Stomach (tissue), 9 donors: ENCODE measurements around the gene EIF1. TPM values are rescaled to one million over a fixed set of nuclear protein-coding genes. Genes with fewer than 3 reads are reported as not detected.

Experiments
- DNase-seq, 2 donors: peaks; one replicate each; pipeline versions ENCODE4 v3.0.0 to v3.0.0-alpha.2; 2013 to 2019
- H3K27ac ChIP-seq, 5 donors: fragments of 200-600 bp in 4 of 5; sonication (generic) in 4 of 5; one replicate each; pipeline ENCODE4 v1.5.1; 2013 to 2019; ENCODE audit warnings: mild to moderate bottlenecking in 1 of 5, moderate library complexity in 1 of 5
- H3K27me3 ChIP-seq, 3 donors: fragments of 200-600 bp; sonication (generic); one replicate each; pipeline ENCODE4 v1.5.1; 2017 to 2019; ENCODE audit warnings: mixed run types in 1 of 3
- H3K36me3 ChIP-seq, 4 donors: fragments of 200-600 bp; sonication (generic); 1 replicate in 3 of 4; 2 replicates in 1 of 4; pipeline ENCODE4 v1.5.1; 2016 to 2019
- H3K4me1 ChIP-seq, 4 donors: fragments of 200-600 bp; sonication (generic); one replicate each; pipeline ENCODE4 v1.5.1; 2016 to 2019
- H3K4me3 ChIP-seq, 4 donors: fragments of 200-600 bp; sonication (generic) in 3 of 4; one replicate each; pipeline ENCODE4 v1.5.1; 2016 to 2019; ENCODE audit warnings: mild to moderate bottlenecking in 1 of 4
- H3K9me3 ChIP-seq, 4 donors: fragments of 200-600 bp; sonication (generic); one replicate each; pipeline ENCODE4 v1.5.1; 2016 to 2019
- EP300 ChIP-seq: sonication (generic); formaldehyde crosslinking; IDR thresholded peaks from one replicate; pipeline ENCODE4 v1.6.1; 2017; ENCODE audit warnings: antibody characterized with exemption
- POLR2A ChIP-seq, 4 donors: fragments of 450-650 bp; IDR thresholded peaks; one replicate each; pipeline ENCODE4 v1.6.1; 2016; ENCODE audit warnings: antibody characterized with exemption in 4 of 4, control low read depth in 2 of 4, mild to moderate bottlenecking in 1 of 4, moderate library complexity in 1 of 4
- POLR2AphosphoS5 ChIP-seq, 3 donors: sonication (generic); formaldehyde crosslinking; IDR thresholded peaks; one replicate each; pipeline ENCODE4 v1.6.1; 2016; ENCODE audit warnings: antibody characterized with exemption in 3 of 3
- WGBS, 5 donors: extraction: QIAGEN DNeasy Blood & Tissue Kit in 3 of 5; methylation state at CpG; one replicate each; pipeline versions ENCODE4 v1.1.5 to v1.1.7; 2013 to 2018; 5-methylcytosine and 5-hydroxymethylcytosine counted together
- intact Hi-C: fragments of 100-400 bp; cut with DNase I; formaldehyde crosslinking; loops from one replicate; pipeline ENCODE4 v1.15.1; 2023; ENCODE audit warnings: low total_unique reads
- polyA plus RNA-seq, 3 donors: library from polyadenylated mRNA; stranded (reverse); fragments of 200-250 nt; gene quantifications; one replicate each; pipeline ENCODE4 v1.2.3, GENCODE V29; 2013
- total RNA-seq, 5 donors: library from RNA; depleted of rRNA; stranded (reverse); fragments of >200 nt; gene quantifications; one replicate each; pipeline versions ENCODE4 v1.1.0 to v1.2.3, GENCODE V29; 2014 to 2016
- TF ChIP-seq, protein P1 (sequence below), 7 experiments: fragments of 450-650 bp in 4 of 7; fragments of 200-600 bp in 3 of 7; sonication (generic) in 3 of 7; IDR thresholded peaks; one replicate each; pipeline ENCODE4 v1.5.1; 2016 to 2019; ENCODE audit warnings: antibody characterized with exemption in 7 of 7, control low read depth in 2 of 7, mild to moderate bottlenecking in 1 of 7
- donor health status: healthy with polysubstance abuse.
- donor health status: Bipolar disorder and iron deficiency.
- donor health status: healthy.

The EIF1 gene
- total and polyA plus RNA-seq, 8 donors = 62.4 to 972 (median 240) TPM

DNA sequence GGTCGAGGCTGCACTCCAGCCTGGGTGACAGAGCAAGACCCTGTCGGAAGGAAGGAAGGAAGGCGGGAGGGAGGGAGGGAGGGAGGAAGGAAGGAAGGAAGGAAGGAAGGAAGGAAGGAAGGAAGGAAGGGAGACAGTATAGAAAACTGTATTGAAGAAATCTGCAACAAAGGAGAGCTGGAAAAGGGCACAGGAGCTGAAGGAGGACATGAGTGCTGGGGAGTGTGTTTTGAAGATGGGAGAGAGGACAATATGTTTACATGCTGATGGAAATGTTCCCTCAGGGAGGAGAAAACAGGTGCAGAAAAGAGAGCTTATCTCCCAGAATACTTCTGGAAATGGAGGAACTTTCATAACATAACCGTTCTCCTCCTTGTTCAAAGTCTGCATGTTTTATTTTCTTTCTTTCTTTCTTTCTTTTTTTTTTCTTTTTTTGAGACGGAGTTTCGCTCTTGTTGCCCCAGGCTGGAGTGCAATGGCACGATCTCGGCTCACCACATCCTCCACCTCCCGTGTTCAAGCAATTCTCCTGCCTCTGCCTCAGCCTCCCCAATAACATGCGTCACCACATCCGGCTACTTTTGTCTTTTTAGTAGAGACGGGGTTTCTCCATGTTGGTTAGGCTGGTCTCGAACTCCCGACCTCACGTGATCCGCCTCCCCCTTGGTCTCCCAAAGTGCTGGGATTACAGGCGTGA, 48.4 kb downstream of the EIF1 start:
- DNase-seq = no peak
- TF ChIP-seq POLR2AphosphoS5 (IDR thresholded peaks at IDR 0.05) = no peak
- no peak for TF ChIP-seq POLR2A (IDR thresholded peaks at IDR 0.05)
- TF ChIP-seq EP300 = no peak
- TF ChIP-seq, protein P1, sequence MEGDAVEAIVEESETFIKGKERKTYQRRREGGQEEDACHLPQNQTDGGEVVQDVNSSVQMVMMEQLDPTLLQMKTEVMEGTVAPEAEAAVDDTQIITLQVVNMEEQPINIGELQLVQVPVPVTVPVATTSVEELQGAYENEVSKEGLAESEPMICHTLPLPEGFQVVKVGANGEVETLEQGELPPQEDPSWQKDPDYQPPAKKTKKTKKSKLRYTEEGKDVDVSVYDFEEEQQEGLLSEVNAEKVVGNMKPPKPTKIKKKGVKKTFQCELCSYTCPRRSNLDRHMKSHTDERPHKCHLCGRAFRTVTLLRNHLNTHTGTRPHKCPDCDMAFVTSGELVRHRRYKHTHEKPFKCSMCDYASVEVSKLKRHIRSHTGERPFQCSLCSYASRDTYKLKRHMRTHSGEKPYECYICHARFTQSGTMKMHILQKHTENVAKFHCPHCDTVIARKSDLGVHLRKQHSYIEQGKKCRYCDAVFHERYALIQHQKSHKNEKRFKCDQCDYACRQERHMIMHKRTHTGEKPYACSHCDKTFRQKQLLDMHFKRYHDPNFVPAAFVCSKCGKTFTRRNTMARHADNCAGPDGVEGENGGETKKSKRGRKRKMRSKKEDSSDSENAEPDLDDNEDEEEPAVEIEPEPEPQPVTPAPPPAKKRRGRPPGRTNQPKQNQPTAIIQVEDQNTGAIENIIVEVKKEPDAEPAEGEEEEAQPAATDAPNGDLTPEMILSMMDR (IDR thresholded peaks at IDR 0.05) = no peak
- Histone ChIP-seq H3K27ac (no peak overlapping the region), H3K4me3 (no peak overlapping the region), H3K4me1 (peaks cover 15 to 28% (median 22%) of the 10 kb centered on the region in 4 donors), H3K27me3 (peaks cover 17 to 58% (median 47%) of the 10 kb centered on the region in 3 donors), H3K36me3 (no peaks in the 10 kb centered on the region), H3K9me3 (no peaks in the 10 kb centered on the region)
- 70 to 76% (median 75%) methylated on average over 17 of the region's 17 CpGs for WGBS, 5 donors
- intact Hi-C loops = loop anchor here (5.0 kb wide), 1 partner anchor 65 kb away; no protein-coding TSS in a partner anchor

GRCh38 chr17:41737680-41738023, 49.0 kb downstream of the EIF1 start:
- no peak for DNase-seq
- Histone ChIP-seq H3K36me3 (no peaks in the 10 kb centered on the region), H3K4me1 (peaks cover 15 to 28% (median 22%) of the 10 kb centered on the region in 4 donors), H3K9me3 (no peaks in the 10 kb centered on the region), H3K27me3 (peaks cover 17 to 53% (median 45%) of the 10 kb centered on the region in 3 donors), H3K27ac (no peak overlapping the region), H3K4me3 (no peak overlapping the region)
- TF ChIP-seq, protein P1 (IDR thresholded peaks at IDR 0.05) = no peak
- TF ChIP-seq POLR2A (IDR thresholded peaks at IDR 0.05) = no peak
- no peak for TF ChIP-seq POLR2AphosphoS5 (IDR thresholded peaks at IDR 0.05)
- no peak for TF ChIP-seq EP300
- 34 to 47% (median 44%) methylated on average over 4 to 5 of the region's 5 CpGs for whole genome bisulfite sequencing, 5 donors
- intact Hi-C loops = loop anchor here (5.0 kb wide), 1 partner anchor 65 kb away; no protein-coding TSS in a partner anchor

DNA sequence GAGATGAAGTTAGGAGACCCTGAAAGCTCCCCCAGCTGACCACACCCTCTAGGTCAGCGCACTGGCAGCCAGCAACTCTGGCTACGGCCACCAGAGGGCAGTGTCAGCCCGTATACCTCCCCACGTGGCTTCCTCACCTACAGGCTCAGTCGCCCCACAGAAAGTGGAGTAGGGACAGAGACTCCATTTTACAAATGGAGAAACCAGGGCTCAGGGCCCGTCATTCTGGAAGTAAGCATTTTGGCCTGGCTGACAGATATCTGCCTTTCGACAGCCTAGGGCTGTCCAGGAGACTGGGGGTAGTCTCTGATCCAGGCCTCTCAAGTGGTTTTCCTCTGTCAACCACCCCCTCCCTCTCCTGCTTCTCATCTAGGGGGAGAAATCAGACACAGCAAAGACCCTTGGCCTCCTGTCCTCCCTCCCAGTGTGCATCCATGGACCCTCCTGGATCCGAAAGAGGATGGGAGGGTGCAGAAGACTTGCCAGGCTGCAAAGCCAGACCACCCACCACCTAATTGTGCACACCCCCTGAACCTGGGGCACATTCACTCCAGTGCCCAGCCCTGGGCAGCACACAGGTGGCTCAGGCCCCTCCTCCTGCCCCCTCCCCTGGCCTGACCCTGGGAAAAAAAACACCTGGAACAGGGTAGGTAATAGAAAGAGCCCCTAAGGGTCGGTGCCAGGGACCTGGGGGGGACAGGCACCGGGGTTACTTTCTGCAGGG, 49.6 kb downstream of the EIF1 start:
- H3K27ac ChIP-seq = no peak overlapping the region
- intact Hi-C loops = loop anchor here (5.0 kb wide), 1 partner anchor 64 kb away; no protein-coding TSS in a partner anchor
- 27 to 53% (median 33%) methylated on average over 5 to 10 of the region's 10 CpGs for WGBS, 5 donors

GRCh38 chr17:41738801-41739112, 50.1 kb downstream of the EIF1 start:
- H3K27me3 ChIP-seq = peaks cover 13 to 42% (median 35%) of the 10 kb centered on the region in 3 donors
- intact Hi-C loops = loop anchor here (5.0 kb wide), 1 partner anchor 64 kb away; no protein-coding TSS in a partner anchor
- DNase-seq = no peak
- no peak for TF ChIP-seq EP300
- no peak for TF ChIP-seq POLR2AphosphoS5 (IDR thresholded peaks at IDR 0.05)
- TF ChIP-seq, protein P1 (IDR thresholded peaks at IDR 0.05) = no peak
- TF ChIP-seq POLR2A (IDR thresholded peaks at IDR 0.05) = no peak
- H3K27ac ChIP-seq = no peak overlapping the region
- H3K9me3 ChIP-seq = no peaks in the 10 kb centered on the region
- H3K4me1 ChIP-seq = peaks cover 13 to 23% (median 19%) of the 10 kb centered on the region in 4 donors
- H3K4me3 ChIP-seq = no peak overlapping the region
- WGBS, 5 donors = 91 to 100% (median 96%) methylated on average over 2 to 5 of the region's 5 CpGs
- H3K36me3 ChIP-seq = no peaks in the 10 kb centered on the region

More for the DNA sequence above, 49.6 kb downstream of the EIF1 start:
- Histone ChIP-seq H3K9me3 (no peaks in the 10 kb centered on the region), H3K27me3 (peaks cover 17 to 47% (median 40%) of the 10 kb centered on the region in 3 donors), H3K4me1 (peaks cover 15 to 28% (median 22%) of the 10 kb centered on the region in 4 donors), H3K4me3 (no peak overlapping the region), H3K36me3 (no peaks in the 10 kb centered on the region)
- DNase-seq = peak; percentile 90 to 94
- TF ChIP-seq EP300 (no peak), POLR2A (IDR thresholded peaks at IDR 0.05) (no peak), POLR2AphosphoS5 (IDR thresholded peaks at IDR 0.05) (peak in 1 of 3 donors; percentile 83)
- TF ChIP-seq, protein P1 (IDR thresholded peaks at IDR 0.05) = peak in 5 of 7 experiments; percentile 96 to 99 (median 97)
